Urinary bladder (tissue), 4 donors: ENCODE measurements around the gene ALDH9A1. TPM values are rescaled to one million over a fixed set of nuclear protein-coding genes. Genes with fewer than 3 reads are reported as not detected.

Source experiments
- DNase-seq: peaks from one replicate; pipeline ENCODE4 v3.0.0-alpha.2; 2015; ENCODE audit errors: extremely low spot score
- H3K27ac ChIP-seq: one replicate; pipeline ENCODE4 v1.5.1; 2013; ENCODE audit warnings: low read depth, mild to moderate bottlenecking, moderate library complexity
- H3K36me3 ChIP-seq: one replicate; pipeline ENCODE4 v1.6.1; 2013; ENCODE audit warnings: mild to moderate bottlenecking, moderate library complexity; ENCODE audit not compliant: insufficient read depth
- H3K4me1 ChIP-seq: one replicate; pipeline ENCODE4 v1.6.1; 2013; ENCODE audit warnings: mild to moderate bottlenecking, moderate library complexity; ENCODE audit not compliant: insufficient read depth
- H3K4me3 ChIP-seq: one replicate; pipeline ENCODE4 v1.5.1; 2013; ENCODE audit warnings: low read depth, low read length
- WGBS: extraction: QIAGEN DNeasy Blood & Tissue Kit; methylation state at CpG from one replicate; pipeline ENCODE4 v1.1.7; 2013; 5-methylcytosine and 5-hydroxymethylcytosine counted together
- polyA plus RNA-seq: library from polyadenylated mRNA; stranded (reverse); fragments of 200-250 nt; gene quantifications from one replicate; pipeline ENCODE4 v1.2.3, GENCODE V29; 2013
- total RNA-seq: library from RNA; depleted of rRNA; stranded (reverse); fragments of >200 nt; gene quantifications from one replicate; pipeline ENCODE4 v1.2.3, GENCODE V29; 2014
- donor health status: healthy with polysubstance abuse.
- donor health status: healthy.

ALDH9A1 gene
- total and polyA plus RNA-seq, 2 donors: 74.1 to 74.5 TPM

- Histone ChIP-seq H3K4me3 (no peak overlapping the region), H3K27ac (no peak overlapping the region), H3K36me3 (no peaks in the 10 kb centered on the region), H3K4me1 (peaks cover 1% of the 10 kb centered on the region)
- 70% methylated on average over 3 of the region's 3 CpGs for WGBS
- DNase-seq: no peak
Observed at GRCh38 chr1:165633614-165634013, 64.7 kb downstream of the ALDH9A1 start.

DNA sequence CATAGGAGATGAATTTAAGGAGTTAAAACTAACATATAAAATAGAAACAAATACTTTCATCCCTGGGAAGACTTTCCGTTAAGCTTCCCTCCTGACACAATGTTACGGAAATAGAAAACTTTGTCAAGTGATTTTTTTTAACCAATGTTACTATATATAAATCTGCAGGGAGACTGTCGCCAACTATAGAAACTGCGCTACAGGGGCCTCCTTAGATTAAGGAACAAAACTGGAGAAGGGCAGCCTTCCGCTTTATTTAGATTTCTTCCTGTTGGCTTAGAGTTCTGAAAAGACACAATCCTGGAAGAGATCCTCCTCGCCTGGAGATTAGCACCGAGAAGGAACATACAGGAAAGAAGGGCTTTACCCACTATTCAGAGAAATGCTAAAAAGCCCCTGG, 65.9 kb downstream of the ALDH9A1 start:
- Histone ChIP-seq H3K4me1 (peaks cover 1% of the 10 kb centered on the region), H3K4me3 (peak overlapping the region; percentile 89), H3K27ac (no peak overlapping the region), H3K36me3 (no peaks in the 10 kb centered on the region)
- 15% methylated on average over 7 of the region's 7 CpGs for WGBS
- DNase-seq: no peak

- Histone ChIP-seq H3K27ac (peak overlapping the region; percentile 65), H3K4me3 (peak overlapping the region; percentile 89), H3K4me1 (peaks cover 1% of the 10 kb centered on the region), H3K36me3 (no peaks in the 10 kb centered on the region)
- 17% methylated on average over 5 of the region's 5 CpGs for WGBS
- DNase-seq: no peak
Observed at GRCh38 chr1:165632152-165632469, 66.3 kb downstream of the ALDH9A1 start.

- DNase-seq: peak; percentile 14
- Histone ChIP-seq H3K4me1 (peaks cover 1% of the 10 kb centered on the region), H3K36me3 (no peaks in the 10 kb centered on the region), H3K27ac (peak overlapping the region; percentile 77), H3K4me3 (peak overlapping the region; percentile 89)
- under 1% methylated on average over 31 of the region's 31 CpGs for WGBS
Observed at GRCh38 chr1:165631342-165632151, 66.8 kb downstream of the ALDH9A1 start.

DNA sequence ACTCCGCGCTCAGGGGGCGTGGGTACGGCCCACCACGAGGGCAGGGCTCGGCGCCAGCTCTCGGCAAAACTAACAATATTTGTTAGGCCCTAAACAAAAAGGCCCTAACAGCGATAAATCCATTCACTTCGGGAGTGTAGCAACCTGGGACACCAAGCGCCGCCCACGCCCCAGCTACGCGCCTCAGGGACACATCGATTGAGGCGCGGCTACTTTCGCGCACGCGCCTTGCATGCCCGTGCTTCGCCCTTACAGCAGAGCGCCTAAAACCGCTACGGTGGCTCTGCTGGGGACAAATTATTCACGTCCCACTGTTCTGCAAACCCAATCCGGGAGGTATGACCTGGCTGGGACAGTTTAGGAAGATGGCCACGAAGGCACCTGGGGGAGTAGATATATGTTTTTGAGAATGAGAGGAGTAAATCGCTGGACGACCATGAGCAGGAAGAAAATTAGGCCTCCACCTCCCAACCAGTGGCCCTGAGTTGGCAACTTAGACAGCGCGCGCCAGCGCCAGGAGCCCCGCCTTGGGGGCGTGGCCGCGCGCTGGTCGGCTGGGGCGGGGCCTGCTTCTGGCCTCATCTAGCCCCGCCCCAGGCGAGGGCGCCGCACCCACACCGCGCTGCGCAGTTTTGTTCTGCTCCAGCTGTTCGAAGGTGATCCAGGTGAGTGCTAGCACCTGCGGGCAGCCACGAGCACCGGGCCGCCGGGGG, 67.6 kb downstream of the ALDH9A1 start, which contains the start of gene MGST3:
Gene MGST3 (plus strand): TSS at position 606 of the 713 bp plus-strand sequence. CDS start 18,614 bp downstream, outside the sequence.
- peak within 1 kb of the TSS; percentile 89 for H3K4me3 ChIP-seq
- whole genome bisulfite sequencing: under 1% methylated on average over 56 of the region's 56 CpGs
- no peaks in the 10 kb centered on the region for H3K36me3 ChIP-seq
- H3K27ac ChIP-seq: peak within 1 kb of the TSS; percentile 81
- peak; percentile 94 for DNase-seq
- H3K4me1 ChIP-seq: peaks cover 1% of the 10 kb centered on the region

- WGBS: 6% methylated on average over 26 of the region's 26 CpGs
Observed at GRCh38 chr1:165629848-165630628, 68.3 kb downstream of the ALDH9A1 start.

DNA sequence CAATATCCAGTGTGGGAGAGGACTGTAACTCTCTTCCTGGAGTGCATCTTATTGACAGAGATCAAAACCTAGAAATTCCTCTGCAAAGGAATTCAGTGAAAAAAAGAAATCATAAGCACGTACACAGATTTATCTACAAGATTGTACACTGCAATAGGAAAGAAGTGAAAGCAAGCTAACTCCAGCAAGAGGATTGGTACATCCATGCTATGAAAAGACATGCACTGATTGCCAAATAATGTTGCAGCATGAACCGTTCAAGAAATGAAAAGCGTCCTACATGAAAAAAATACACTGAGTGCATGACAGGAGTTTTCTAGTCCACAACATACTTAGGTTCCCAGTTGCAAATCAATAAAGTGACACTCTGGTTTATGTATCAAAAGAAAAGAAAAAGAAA, 69.2 kb downstream of the ALDH9A1 start:
- no peak for DNase-seq
- Histone ChIP-seq H3K27ac (no peak overlapping the region), H3K4me1 (peaks cover 1% of the 10 kb centered on the region), H3K36me3 (no peaks in the 10 kb centered on the region), H3K4me3 (no peak overlapping the region)
- 57% methylated on average over 3 of the region's 3 CpGs for WGBS

More at GRCh38 chr1:165629848-165630628, 68.3 kb downstream of the ALDH9A1 start:
- DNase-seq: no peak
- Histone ChIP-seq H3K36me3 (no peaks in the 10 kb centered on the region), H3K27ac (peak overlapping the region; percentile 81), H3K4me1 (peaks cover 1% of the 10 kb centered on the region), H3K4me3 (peak overlapping the region; percentile 89)

GRCh38 chr1:165628147-165628822, 70.1 kb downstream of the ALDH9A1 start:
- peaks cover 1% of the 10 kb centered on the region for H3K4me1 ChIP-seq
- 59% methylated on average over 6 of the region's 6 CpGs for WGBS
- no peak overlapping the region for H3K4me3 ChIP-seq
- H3K27ac ChIP-seq: no peak overlapping the region
- DNase-seq: no peak
- H3K36me3 ChIP-seq: no peaks in the 10 kb centered on the region

DNA sequence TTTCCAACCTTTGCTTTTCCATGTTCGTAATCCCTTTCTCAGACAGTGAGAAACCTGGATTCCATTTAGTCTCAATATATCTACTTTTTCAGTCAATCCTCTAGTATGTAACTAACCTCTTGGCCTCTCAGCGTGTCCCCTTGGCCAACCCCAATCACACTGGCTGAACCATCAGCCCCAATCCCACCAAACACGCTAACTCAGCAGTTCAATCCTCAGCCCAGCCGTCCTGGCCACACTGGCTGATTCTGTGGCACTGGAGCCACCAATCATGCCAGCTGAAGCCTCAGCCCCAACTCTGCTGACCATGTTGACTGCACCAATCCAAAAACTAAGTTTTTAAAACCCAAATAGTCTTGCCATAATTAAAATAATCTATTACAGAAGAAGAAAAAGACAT, 73.9 kb downstream of the ALDH9A1 start:
- Histone ChIP-seq H3K27ac (no peak overlapping the region), H3K4me1 (no peaks in the 10 kb centered on the region), H3K36me3 (no peaks in the 10 kb centered on the region), H3K4me3 (no peak overlapping the region)
- WGBS: 78% methylated on average over 4 of the region's 4 CpGs
- no peak for DNase-seq

DNA sequence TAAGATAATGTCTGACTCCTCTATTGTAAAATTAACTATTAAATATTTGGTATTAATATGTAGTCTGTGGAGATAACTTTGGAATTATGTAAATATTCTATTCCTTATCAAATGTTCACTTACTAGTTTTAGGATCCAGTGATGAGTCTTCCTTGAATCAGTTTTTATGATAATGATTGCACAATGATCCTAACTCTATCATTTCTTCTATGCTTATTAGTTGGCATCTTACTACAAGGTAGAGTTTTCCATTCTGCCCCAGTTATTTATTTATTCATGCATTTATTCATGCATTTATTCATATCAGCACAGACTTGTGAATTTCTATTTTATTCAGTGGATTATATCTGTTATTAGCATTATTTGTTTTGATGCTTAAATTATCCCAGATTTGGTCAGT, 74.7 kb downstream of the ALDH9A1 start:
- no peak for DNase-seq
- Histone ChIP-seq H3K4me1 (no peaks in the 10 kb centered on the region), H3K36me3 (no peaks in the 10 kb centered on the region), H3K27ac (no peak overlapping the region), H3K4me3 (no peak overlapping the region)

DNA sequence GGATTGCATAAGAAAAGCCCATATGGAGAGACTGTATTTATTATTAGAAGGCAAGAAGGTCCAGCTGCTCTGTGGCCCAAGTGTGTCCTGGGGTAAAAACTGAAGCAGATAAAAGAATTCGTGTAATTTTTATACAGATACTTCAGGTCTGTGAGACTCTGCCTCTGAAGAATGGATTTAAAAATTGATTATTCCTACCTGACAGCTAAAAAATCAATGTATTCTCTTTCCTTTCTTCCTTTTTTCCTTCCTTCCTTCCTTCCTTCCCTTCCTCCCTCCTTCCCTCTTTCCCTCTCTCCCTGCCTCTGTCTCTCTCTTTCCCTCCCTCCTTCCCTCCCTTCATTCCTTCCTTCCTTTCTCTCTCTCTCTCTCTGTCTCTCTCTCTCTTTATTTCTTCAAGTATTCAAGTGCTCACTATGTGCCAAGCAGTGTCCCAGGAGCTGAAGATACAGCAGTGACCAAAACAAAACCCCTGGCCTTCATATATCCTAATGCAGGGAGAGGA, 78.7 kb downstream of the ALDH9A1 start:
- no peak for DNase-seq
- no peaks in the 10 kb centered on the region for H3K36me3 ChIP-seq
- no peaks in the 10 kb centered on the region for H3K4me1 ChIP-seq
- no peak overlapping the region for H3K4me3 ChIP-seq
- no peak overlapping the region for H3K27ac ChIP-seq
- WGBS: 40% methylated on average over 1 of the region's 1 CpG

GRCh38 chr1:165616987-165617546, 81.3 kb downstream of the ALDH9A1 start:
- Histone ChIP-seq H3K4me3 (no peak overlapping the region), H3K4me1 (no peaks in the 10 kb centered on the region), H3K27ac (no peak overlapping the region), H3K36me3 (no peaks in the 10 kb centered on the region)
- DNase-seq: no peak
- 92% methylated on average over 8 of the region's 8 CpGs for WGBS
